Neuronal stem cell (in vitro differentiated cells): ENCODE results near the gene GRIN3B.

Experiments used
- DNase-seq: peaks from one replicate; pipeline ENCODE4 v3.0.0-alpha.2; 2013; ENCODE audit warnings: low spot score
- H2AFZ ChIP-seq: one replicate; pipeline ENCODE4 v1.6.1; 2013; ENCODE audit warnings: mild to moderate bottlenecking, low read length, inconsistent platforms
- H2AK5ac ChIP-seq: 2 replicates; pipeline ENCODE4 v1.6.1; 2013; ENCODE audit warnings: low read depth, mild to moderate bottlenecking, inconsistent platforms, low read length, moderate library complexity, mixed read lengths
- H2BK120ac ChIP-seq: 2 replicates; pipeline ENCODE4 v1.6.1; 2013; ENCODE audit warnings: low read depth, mild to moderate bottlenecking, inconsistent platforms, low read length, moderate library complexity, mixed read lengths
- H2BK12ac ChIP-seq: one replicate; pipeline ENCODE4 v1.6.1; 2013; ENCODE audit warnings: low read length, inconsistent platforms
- H2BK15ac ChIP-seq: 2 replicates; pipeline ENCODE4 v1.6.1; 2013; ENCODE audit warnings: mild to moderate bottlenecking, low read length, inconsistent platforms, mixed read lengths
- H2BK5ac ChIP-seq: one replicate; pipeline ENCODE4 v1.6.1; 2013; ENCODE audit warnings: inconsistent platforms, mild to moderate bottlenecking, low read length, moderate library complexity
- H3K14ac ChIP-seq: one replicate; pipeline ENCODE4 v1.6.1; 2013; ENCODE audit warnings: low read length, inconsistent platforms
- H3K18ac ChIP-seq: 2 replicates; pipeline ENCODE4 v1.6.1; 2013; ENCODE audit warnings: low read length, inconsistent platforms
- H3K23ac ChIP-seq: 2 replicates; pipeline ENCODE4 v1.6.1; 2013; ENCODE audit warnings: low read depth, mild to moderate bottlenecking, mixed read lengths, low read length, inconsistent platforms; ENCODE audit not compliant: poor library complexity
- H3K27ac ChIP-seq: replicated peaks from 3 replicates; pipeline ENCODE4 v1.5.1; 2013; ENCODE audit warnings: low read length, inconsistent platforms
- H3K27me3 ChIP-seq, 3 experiments: 2 replicates each; pipeline ENCODE4 v1.6.1; 2013; ENCODE audit warnings: low read length in 3 of 3, mild to moderate bottlenecking in 2 of 3, inconsistent platforms in 1 of 3, low read depth in 1 of 3, mixed read lengths in 1 of 3, moderate library complexity in 1 of 3; ENCODE audit not compliant: control insufficient read depth in 3 of 3, insufficient read depth in 3 of 3
- H3K36me3 ChIP-seq, 2 donors: replicated peaks in 1 of 2; 2 replicates each; pipeline ENCODE4 v1.6.1; 2013; ENCODE audit warnings: low read length in 2 of 2; ENCODE audit not compliant: control insufficient read depth in 2 of 2, insufficient read depth in 2 of 2
- H3K4ac ChIP-seq: 2 replicates; pipeline ENCODE4 v1.6.1; 2013; ENCODE audit warnings: inconsistent platforms, mild to moderate bottlenecking, low read length, moderate library complexity
- H3K4me1 ChIP-seq, 2 donors: 1 replicate in 1 of 2; 2 replicates in 1 of 2; pipeline ENCODE4 v1.6.1; 2013; ENCODE audit warnings: low read length in 2 of 2, low read depth in 1 of 2; ENCODE audit not compliant: control insufficient read depth in 2 of 2, insufficient read depth in 1 of 2
- H3K4me2 ChIP-seq: one replicate; pipeline ENCODE4 v1.6.1; 2013; ENCODE audit warnings: mild to moderate bottlenecking, low read length, inconsistent platforms; ENCODE audit not compliant: insufficient read depth, poor library complexity, severe bottlenecking
- H3K4me3 ChIP-seq, 2 donors: 2 replicates each; pipeline ENCODE4 v1.5.1; 2013; ENCODE audit warnings: low read length in 2 of 2, mild to moderate bottlenecking in 2 of 2, inconsistent platforms in 1 of 2, moderate library complexity in 1 of 2
- H3K79me1 ChIP-seq: one replicate; pipeline ENCODE4 v1.6.1; 2013; ENCODE audit warnings: low read depth, mild to moderate bottlenecking, inconsistent platforms, low read length, moderate library complexity
- H3K9ac ChIP-seq: one replicate; pipeline ENCODE4 v1.6.1; 2013; ENCODE audit warnings: mild to moderate bottlenecking, low read depth, low read length, inconsistent platforms; ENCODE audit not compliant: poor library complexity
- H3K9me3 ChIP-seq, 2 donors: replicated peaks in 1 of 2; 2 replicates each; pipeline versions ENCODE3 to v1.6.1; 2013; ENCODE audit warnings: low read length in 2 of 2, mild to moderate bottlenecking in 2 of 2, inconsistent platforms in 1 of 2, low read depth in 1 of 2, mixed read lengths in 1 of 2, moderate library complexity in 1 of 2; ENCODE audit not compliant: control insufficient read depth in 2 of 2, insufficient read depth in 1 of 2
- H4K8ac ChIP-seq: one replicate; pipeline ENCODE4 v1.6.1; 2013; ENCODE audit warnings: low read depth, mild to moderate bottlenecking, inconsistent platforms, low read length, moderate library complexity
- H4K91ac ChIP-seq: one replicate; pipeline ENCODE4 v1.6.1; 2013; ENCODE audit warnings: low read length, low read depth, mild to moderate bottlenecking, inconsistent platforms; ENCODE audit not compliant: poor library complexity
- WGBS, 2 donors: extraction: QIAGEN DNeasy Blood & Tissue Kit; methylation state at CpG; one replicate each; pipeline ENCODE4 v1.1.7; 2013; ENCODE audit warnings: missing lambda C conversion rate in 2 of 2, mixed read lengths in 1 of 2; ENCODE audit not compliant: insufficient read length in 2 of 2, insufficient replicate concordance in 1 of 2; ENCODE audit errors: extremely low coverage in 2 of 2; 5-methylcytosine and 5-hydroxymethylcytosine counted together

Gene GRIN3B

GRCh38 chr19:984165-984967 lies 15.9 kb upstream of the GRIN3B start, which contains the start of gene WDR18:
Gene WDR18, plus strand, starts transcription at chr19:984345. Its CDS starts 9 bp downstream, at chr19:984354.
- Histone ChIP-seq H2BK120ac (peak within 1 kb of the TSS; percentile 2), H3K27ac (peak within 1 kb of the TSS; percentile 98), H3K4me1 (peaks cover 15 to 16% of the 10 kb centered on the region in 2 donors), H3K4me2 (peak within 1 kb of the TSS; percentile 89), H4K91ac (peak within 1 kb of the TSS; percentile 97), H3K36me3 (peaks cover 16 to 35% of the 10 kb centered on the region in 2 donors), H3K23ac (peak within 1 kb of the TSS; percentile 99), H4K8ac (no peak within 1 kb of the TSS), H3K79me1 (peaks cover 9% of the 10 kb centered on the region), H2BK5ac (peak within 1 kb of the TSS; percentile 98), H2AK5ac (peak within 1 kb of the TSS; percentile 99), H2BK15ac (peak within 1 kb of the TSS; percentile 97), H3K4me3 (peak within 1 kb of the TSS; percentile 99 to 100), H3K27me3 (no peaks in the 10 kb centered on the region), H2BK12ac (peak within 1 kb of the TSS; percentile 94), H3K18ac (peak within 1 kb of the TSS; percentile 100), H2AFZ (peak within 1 kb of the TSS; percentile 98), H3K9ac (peak within 1 kb of the TSS; percentile 100), H3K14ac (peak within 1 kb of the TSS; percentile 97), H3K4ac (peak within 1 kb of the TSS; percentile 99), H3K9me3 (no peaks in the 10 kb centered on the region)
- DNase-seq, result peak; percentile 88
- WGBS, 2 donors, result no CpG with 5 or more reads among the region's 78 CpGs

- Histone ChIP-seq H3K4ac (no peak overlapping the region), H2BK15ac (no peak overlapping the region), H2BK120ac (no peak overlapping the region), H3K27me3 (no peaks in the 10 kb centered on the region), H2BK5ac (no peak overlapping the region), H3K4me1 (peaks cover 3 to 5% of the 10 kb centered on the region in 2 donors), H2BK12ac (no peak overlapping the region), H3K18ac (no peak overlapping the region), H3K36me3 (peaks cover 30 to 52% of the 10 kb centered on the region in 2 donors), H4K8ac (no peak overlapping the region), H3K79me1 (peaks cover 9% of the 10 kb centered on the region), H3K23ac (no peak overlapping the region), H2AK5ac (no peak overlapping the region), H3K9me3 (no peaks in the 10 kb centered on the region), H3K4me3 (peak overlapping the region in 1 of 2 donors; percentile 39), H3K14ac (no peak overlapping the region), H4K91ac (no peak overlapping the region), H3K4me2 (no peak overlapping the region), H2AFZ (no peak overlapping the region), H3K9ac (peak overlapping the region; percentile 60), H3K27ac (no peak overlapping the region)
- no peak for DNase-seq
- WGBS, 2 donors, result no CpG with 5 or more reads among the region's 14 CpGs
Measured at GRCh38 chr19:986083-986482, 14.1 kb upstream of the GRIN3B start.

- Histone ChIP-seq H4K8ac (no peak overlapping the region), H2BK12ac (no peak overlapping the region), H3K4me3 (no peak overlapping the region), H2BK15ac (no peak overlapping the region), H3K36me3 (peaks cover 30 to 64% of the 10 kb centered on the region in 2 donors), H3K27me3 (no peaks in the 10 kb centered on the region), H3K9me3 (no peaks in the 10 kb centered on the region), H3K23ac (no peak overlapping the region), H3K4me2 (no peak overlapping the region), H3K4ac (no peak overlapping the region), H3K14ac (no peak overlapping the region), H3K18ac (no peak overlapping the region), H3K79me1 (peaks cover 12% of the 10 kb centered on the region), H2AK5ac (no peak overlapping the region), H3K4me1 (peaks cover 3 to 4% of the 10 kb centered on the region in 2 donors), H3K27ac (no peak overlapping the region), H4K91ac (no peak overlapping the region), H2BK5ac (no peak overlapping the region), H2BK120ac (no peak overlapping the region), H3K9ac (no peak overlapping the region), H2AFZ (no peak overlapping the region)
- no peak for DNase-seq
- WGBS, 2 donors, result no CpG with 5 or more reads among the region's 14 CpGs
Measured at GRCh38 chr19:988081-988480, 12.1 kb upstream of the GRIN3B start.

- no peak overlapping the region for H3K27ac ChIP-seq
- peak overlapping the region in 1 of 2 donors; percentile 32 for H3K4me3 ChIP-seq
- no peak overlapping the region for H3K14ac ChIP-seq
- no peak overlapping the region for H4K91ac ChIP-seq
- peaks cover 30 to 65% of the 10 kb centered on the region in 2 donors for H3K36me3 ChIP-seq
- no peak overlapping the region for H3K18ac ChIP-seq
- no peak overlapping the region for H2BK5ac ChIP-seq
- H4K8ac ChIP-seq, result no peak overlapping the region
- no peaks in the 10 kb centered on the region for H3K27me3 ChIP-seq
- WGBS, 2 donors, result no CpG with 5 or more reads among the region's 15 CpGs
- no peak overlapping the region for H3K4ac ChIP-seq
- peaks cover 3 to 7% of the 10 kb centered on the region in 2 donors for H3K4me1 ChIP-seq
- H2BK120ac ChIP-seq, result no peak overlapping the region
- peaks cover 12% of the 10 kb centered on the region for H3K79me1 ChIP-seq
- no peak overlapping the region for H2BK15ac ChIP-seq
- no peak overlapping the region for H2BK12ac ChIP-seq
- H3K4me2 ChIP-seq, result no peak overlapping the region
- DNase-seq, result no peak
- no peak overlapping the region for H2AK5ac ChIP-seq
- no peaks in the 10 kb centered on the region for H3K9me3 ChIP-seq
- H3K9ac ChIP-seq, result no peak overlapping the region
- H3K23ac ChIP-seq, result no peak overlapping the region
- no peak overlapping the region for H2AFZ ChIP-seq
Measured at GRCh38 chr19:988510-988909, 11.7 kb upstream of the GRIN3B start.
